ENCODE measurements around the gene SF3A1.

The SF3A1 gene

GRCh38 chr22:30327864-30328345 lies 28.8 kb downstream of the SF3A1 start:
- Histone ChIP-seq H3K4me1 (ENCODE audit: insufficient read depth, low read length) (peaks cover 18% of the 10 kb centered on the region), H3K27me3 (ENCODE audit: insufficient read depth, low read length) (no peaks in the 10 kb centered on the region), H3K9ac (ENCODE audit: low read depth, low read length) (no peak overlapping the region), H3K9me3 (ENCODE audit: insufficient read depth, low read depth, low read length) (no peaks in the 10 kb centered on the region), H3K4me3 (ENCODE audit: low read length) (no peak overlapping the region), H3K27ac (ENCODE audit: low read length) (no peak overlapping the region), H3K36me3 (ENCODE audit: insufficient read depth, low read depth, low read length) (peaks cover 20% of the 10 kb centered on the region)

- Histone ChIP-seq H3K4me3 (ENCODE audit: low read length) (peak within 1 kb of the TSS; percentile 84), H3K4me1 (ENCODE audit: insufficient read depth, low read length) (peaks cover 18% of the 10 kb centered on the region), H3K36me3 (ENCODE audit: insufficient read depth, low read depth, low read length) (peaks cover 11% of the 10 kb centered on the region), H3K9me3 (ENCODE audit: insufficient read depth, low read depth, low read length) (no peaks in the 10 kb centered on the region), H3K9ac (ENCODE audit: low read depth, low read length) (peak within 1 kb of the TSS; percentile 60; the same call in 1 of the 2 replicates), H3K27ac (ENCODE audit: low read length) (no peak within 1 kb of the TSS), H3K27me3 (ENCODE audit: insufficient read depth, low read length) (no peaks in the 10 kb centered on the region)
These were observed 29.9 kb downstream of the SF3A1 start, which contains the start of gene TBC1D10A for GRCh38 chr22:30326706-30327362. Gene TBC1D10A, minus strand, starts transcription at chr22:30326941. Its CDS starts 60 bp downstream, at chr22:30326881.

- peaks cover 8% of the 10 kb centered on the region for H3K36me3 ChIP-seq (ENCODE audit: insufficient read depth, low read depth, low read length)
- peak overlapping the region; percentile 59; the same call in 1 of the 2 replicates for H3K9ac ChIP-seq (ENCODE audit: low read depth, low read length)
- no peak overlapping the region for H3K27ac ChIP-seq (ENCODE audit: low read length)
- H3K27me3 ChIP-seq (ENCODE audit: insufficient read depth, low read length): no peaks in the 10 kb centered on the region
- H3K4me1 ChIP-seq (ENCODE audit: insufficient read depth, low read length): peaks cover 18% of the 10 kb centered on the region
- no peaks in the 10 kb centered on the region for H3K9me3 ChIP-seq (ENCODE audit: insufficient read depth, low read depth, low read length)
- peak overlapping the region; percentile 84 for H3K4me3 ChIP-seq (ENCODE audit: low read length)
These were observed 30.4 kb downstream of the SF3A1 start for GRCh38 chr22:30326255-30326705.

- no peak overlapping the region for H3K27ac ChIP-seq (ENCODE audit: low read length)
- H3K4me1 ChIP-seq (ENCODE audit: insufficient read depth, low read length): peaks cover 18% of the 10 kb centered on the region
- H3K9me3 ChIP-seq (ENCODE audit: insufficient read depth, low read depth, low read length): no peaks in the 10 kb centered on the region
- H3K36me3 ChIP-seq (ENCODE audit: insufficient read depth, low read depth, low read length): peaks cover 4% of the 10 kb centered on the region
- no peaks in the 10 kb centered on the region for H3K27me3 ChIP-seq (ENCODE audit: insufficient read depth, low read length)
- H3K9ac ChIP-seq (ENCODE audit: low read depth, low read length): no peak overlapping the region; the same call in 1 of the 2 replicates
- H3K4me3 ChIP-seq (ENCODE audit: low read length): peak overlapping the region; percentile 84
These were observed 30.9 kb downstream of the SF3A1 start for GRCh38 chr22:30325724-30326254.

- H3K4me3 ChIP-seq (ENCODE audit: low read length): peak overlapping the region; percentile 84; the same call in 1 of the 2 replicates
- no peak overlapping the region; the same call in 1 of the 2 replicates for H3K9ac ChIP-seq (ENCODE audit: low read depth, low read length)
- H3K27me3 ChIP-seq (ENCODE audit: insufficient read depth, low read length): no peaks in the 10 kb centered on the region
- no peaks in the 10 kb centered on the region for H3K36me3 ChIP-seq (ENCODE audit: insufficient read depth, low read depth, low read length)
- H3K27ac ChIP-seq (ENCODE audit: low read length): no peak overlapping the region
- H3K4me1 ChIP-seq (ENCODE audit: insufficient read depth, low read length): peaks cover 18% of the 10 kb centered on the region
- H3K9me3 ChIP-seq (ENCODE audit: insufficient read depth, low read depth, low read length): no peaks in the 10 kb centered on the region
These were observed 31.5 kb downstream of the SF3A1 start for GRCh38 chr22:30325065-30325720.

- Histone ChIP-seq H3K27ac (ENCODE audit: low read length) (no peak overlapping the region), H3K27me3 (ENCODE audit: insufficient read depth, low read length) (no peaks in the 10 kb centered on the region), H3K36me3 (ENCODE audit: insufficient read depth, low read depth, low read length) (no peaks in the 10 kb centered on the region), H3K4me3 (ENCODE audit: low read length) (no peak overlapping the region), H3K4me1 (ENCODE audit: insufficient read depth, low read length) (peaks cover 18% of the 10 kb centered on the region), H3K9ac (ENCODE audit: low read depth, low read length) (no peak overlapping the region), H3K9me3 (ENCODE audit: insufficient read depth, low read depth, low read length) (no peaks in the 10 kb centered on the region)
These were observed 32.5 kb downstream of the SF3A1 start for GRCh38 chr22:30324014-30324730.

- Histone ChIP-seq H3K4me3 (ENCODE audit: low read length) (no peak overlapping the region), H3K27ac (ENCODE audit: low read length) (no peak overlapping the region), H3K36me3 (ENCODE audit: insufficient read depth, low read depth, low read length) (no peaks in the 10 kb centered on the region), H3K9ac (ENCODE audit: low read depth, low read length) (no peak overlapping the region), H3K27me3 (ENCODE audit: insufficient read depth, low read length) (no peaks in the 10 kb centered on the region), H3K4me1 (ENCODE audit: insufficient read depth, low read length) (peaks cover 18% of the 10 kb centered on the region), H3K9me3 (ENCODE audit: insufficient read depth, low read depth, low read length) (no peaks in the 10 kb centered on the region)
These were observed 33.4 kb downstream of the SF3A1 start for GRCh38 chr22:30323246-30323645.

GRCh38 chr22:30321461-30321860 lies 35.2 kb downstream of the SF3A1 start:
- peaks cover 11% of the 10 kb centered on the region for H3K4me1 ChIP-seq (ENCODE audit: insufficient read depth, low read length)

GRCh38 chr22:30320021-30320556 lies 36.6 kb downstream of the SF3A1 start:
- H3K9ac ChIP-seq (ENCODE audit: low read depth, low read length): no peak overlapping the region
- peaks cover 2% of the 10 kb centered on the region for H3K4me1 ChIP-seq (ENCODE audit: insufficient read depth, low read length)
- no peaks in the 10 kb centered on the region for H3K36me3 ChIP-seq (ENCODE audit: insufficient read depth, low read depth, low read length)
- no peak overlapping the region for H3K27ac ChIP-seq (ENCODE audit: low read length)
- H3K27me3 ChIP-seq (ENCODE audit: insufficient read depth, low read length): no peaks in the 10 kb centered on the region
- no peak overlapping the region for H3K4me3 ChIP-seq (ENCODE audit: low read length)
- H3K9me3 ChIP-seq (ENCODE audit: insufficient read depth, low read depth, low read length): no peaks in the 10 kb centered on the region

More at GRCh38 chr22:30321461-30321860, 35.2 kb downstream of the SF3A1 start:
- no peak overlapping the region for H3K27ac ChIP-seq (ENCODE audit: low read length)
- no peaks in the 10 kb centered on the region for H3K36me3 ChIP-seq (ENCODE audit: insufficient read depth, low read depth, low read length)
- no peaks in the 10 kb centered on the region for H3K9me3 ChIP-seq (ENCODE audit: insufficient read depth, low read depth, low read length)
- no peak overlapping the region for H3K9ac ChIP-seq (ENCODE audit: low read depth, low read length)
- no peak overlapping the region for H3K4me3 ChIP-seq (ENCODE audit: low read length)
- no peaks in the 10 kb centered on the region for H3K27me3 ChIP-seq (ENCODE audit: insufficient read depth, low read length)

- H3K4me3 ChIP-seq (ENCODE audit: low read length): no peak overlapping the region
- no peaks in the 10 kb centered on the region for H3K9me3 ChIP-seq (ENCODE audit: insufficient read depth, low read depth, low read length)
- no peak overlapping the region for H3K9ac ChIP-seq (ENCODE audit: low read depth, low read length)
- H3K36me3 ChIP-seq (ENCODE audit: insufficient read depth, low read depth, low read length): no peaks in the 10 kb centered on the region
- H3K27ac ChIP-seq (ENCODE audit: low read length): no peak overlapping the region
- H3K4me1 ChIP-seq (ENCODE audit: insufficient read depth, low read length): no peaks in the 10 kb centered on the region
- H3K27me3 ChIP-seq (ENCODE audit: insufficient read depth, low read length): no peaks in the 10 kb centered on the region
These were observed 37.8 kb downstream of the SF3A1 start for GRCh38 chr22:30318799-30319419.

- Histone ChIP-seq H3K9me3 (ENCODE audit: insufficient read depth, low read depth, low read length) (no peaks in the 10 kb centered on the region), H3K4me1 (ENCODE audit: insufficient read depth, low read length) (no peaks in the 10 kb centered on the region)
These were observed 38.9 kb downstream of the SF3A1 start for GRCh38 chr22:30317778-30318177.

More at GRCh38 chr22:30317778-30318177, 38.9 kb downstream of the SF3A1 start:
- Histone ChIP-seq H3K27ac (ENCODE audit: low read length) (no peak overlapping the region), H3K9ac (ENCODE audit: low read depth, low read length) (no peak overlapping the region), H3K36me3 (ENCODE audit: insufficient read depth, low read depth, low read length) (no peaks in the 10 kb centered on the region), H3K4me3 (ENCODE audit: low read length) (no peak overlapping the region), H3K27me3 (ENCODE audit: insufficient read depth, low read length) (no peaks in the 10 kb centered on the region)
